Activated CD4-positive, alpha-beta T cell treated with anti-CD3 and anti-CD28 coated beads, Interleukin-2, amount 10 ng/mL, durations not matched to agents 7 days and 5 days (primary cell): Measurements from ENCODE around the gene GRID2. TPM values are rescaled to one million over a fixed set of nuclear protein-coding genes. Genes with fewer than 3 reads are reported as not detected.

Experiments used
- CTCF ChIA-PET: fragments of 350-600 bp; sonication (Branson Sonifier 250); formaldehyde crosslinking; loops from one replicate; lab custom pipeline; 2021; ENCODE audit warnings: antibody characterized with exemption; lab: Charles Lee
- POLR2A ChIA-PET: fragments of 350-600 bp; sonication (Branson Sonifier 250); formaldehyde crosslinking; loops from one replicate; lab custom pipeline; 2021; ENCODE audit warnings: antibody characterized with exemption; lab: Charles Lee
- DNase-seq: peaks from one replicate; pipeline ENCODE4 v3.0.0-alpha.2; 2020
- H3K27ac Mint-ChIP-seq: one replicate; pipeline ENCODE4 v1.8.0; 2021; ENCODE audit warnings: mild to moderate bottlenecking, moderate library complexity, mixed read lengths
- H3K27me3 Mint-ChIP-seq: one replicate; pipeline ENCODE4 v1.8.0; 2021; ENCODE audit warnings: mixed read lengths
- H3K36me3 Mint-ChIP-seq: one replicate; pipeline ENCODE4 v1.8.0; 2021; ENCODE audit warnings: low read depth, mixed read lengths
- H3K4me1 Mint-ChIP-seq: one replicate; pipeline ENCODE4 v1.8.0; 2021; ENCODE audit warnings: mixed read lengths
- H3K4me3 Mint-ChIP-seq: one replicate; pipeline ENCODE4 v1.8.0; 2021; ENCODE audit warnings: mild to moderate bottlenecking, moderate library complexity, mixed read lengths
- H3K9me3 Mint-ChIP-seq: one replicate; pipeline ENCODE4 v1.8.0; 2021; ENCODE audit warnings: mixed read lengths
- total RNA-seq, 2 experiments: library from RNA; stranded (reverse); gene quantifications; one replicate each; pipeline ENCODE4 v1.2.3, GENCODE V29; 2021

Gene GRID2
- total RNA-seq, 2 experiments from 2014 or later = not detected

DNA sequence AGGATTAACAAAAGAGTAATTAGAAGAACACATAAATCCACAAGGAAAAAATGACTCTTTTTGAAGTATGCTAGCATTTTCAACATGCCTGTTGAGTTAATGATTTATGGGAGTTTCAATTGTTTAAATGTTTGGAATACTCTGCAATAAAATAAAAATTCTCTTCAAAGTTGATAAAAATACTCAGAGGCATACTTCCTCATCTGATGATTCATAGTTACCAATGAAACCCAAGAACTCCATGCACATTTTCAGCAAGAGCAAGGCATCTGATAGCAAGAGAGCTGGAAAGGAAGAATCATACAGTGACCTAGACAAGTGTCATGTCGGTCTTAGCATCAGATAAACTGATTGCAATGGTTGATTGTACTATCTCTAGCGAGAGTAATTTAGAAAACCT, 1081.1 kb downstream of the GRID2 start:
- Mint-ChIP-seq H3K27ac (no peak overlapping the region), H3K36me3 (no peaks in the 10 kb centered on the region), H3K27me3 (no peaks in the 10 kb centered on the region), H3K4me3 (no peak overlapping the region), H3K9me3 (no peaks in the 10 kb centered on the region), H3K4me1 (no peaks in the 10 kb centered on the region)
- DNase-seq = no peak
- POLR2A ChIA-PET = no interaction called here
- CTCF ChIA-PET = no interaction called here

DNA sequence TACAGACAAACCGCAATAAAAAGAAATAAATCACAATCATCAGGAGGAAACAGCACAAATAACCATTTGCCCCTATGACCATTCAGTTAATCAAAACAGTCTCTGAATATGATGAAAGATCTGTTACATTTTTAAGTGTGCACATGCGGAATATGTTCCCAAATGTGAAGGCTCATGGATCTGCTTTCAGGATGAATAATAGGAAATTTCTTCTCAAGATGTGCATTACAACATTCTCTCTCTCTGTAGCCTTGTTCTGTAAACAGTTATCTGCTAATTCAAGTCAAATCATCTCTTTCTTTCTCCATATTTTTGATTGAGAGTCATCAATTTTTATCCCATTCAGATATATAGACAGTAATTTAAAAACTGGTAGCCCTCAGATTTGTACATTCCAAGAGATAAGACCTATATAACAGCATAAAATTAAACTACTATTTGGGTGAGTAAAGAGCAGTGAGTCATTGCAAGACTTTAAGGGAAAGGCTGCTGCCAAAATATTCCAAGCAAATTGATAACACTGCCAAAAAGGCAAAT, 1090.8 kb downstream of the GRID2 start:
- no peaks in the 10 kb centered on the region for H3K4me1 Mint-ChIP-seq
- no peaks in the 10 kb centered on the region for H3K27me3 Mint-ChIP-seq
- POLR2A ChIA-PET = no interaction called here
- H3K4me3 Mint-ChIP-seq = no peak overlapping the region
- no peak for DNase-seq
- H3K36me3 Mint-ChIP-seq = no peaks in the 10 kb centered on the region
- CTCF ChIA-PET = no interaction called here
- H3K9me3 Mint-ChIP-seq = no peaks in the 10 kb centered on the region
- H3K27ac Mint-ChIP-seq = no peak overlapping the region

DNA sequence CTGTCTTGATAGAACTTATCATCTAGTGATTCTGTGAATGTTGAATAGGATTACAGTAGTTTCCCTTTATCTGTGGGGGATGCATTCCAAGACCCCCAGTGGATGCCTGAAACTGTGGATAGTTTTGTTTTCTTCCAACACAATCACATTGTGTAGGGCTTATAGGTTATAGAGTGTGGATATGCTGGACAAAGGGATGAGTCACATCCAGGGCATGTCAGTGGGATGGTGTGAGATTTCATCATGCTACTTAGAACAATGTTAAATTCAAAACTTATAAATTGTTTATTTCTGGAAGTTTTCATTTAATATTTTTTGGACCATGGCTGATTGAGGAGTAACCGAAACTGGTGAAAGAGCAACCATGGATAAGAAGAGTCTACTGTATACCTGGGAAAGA, 1092.5 kb downstream of the GRID2 start:
- no peak for DNase-seq
- H3K36me3 Mint-ChIP-seq = no peaks in the 10 kb centered on the region
- H3K4me1 Mint-ChIP-seq = no peaks in the 10 kb centered on the region
- no peaks in the 10 kb centered on the region for H3K9me3 Mint-ChIP-seq
- ChIA-PET POLR2A (no interaction called here), CTCF (no interaction called here)
- no peaks in the 10 kb centered on the region for H3K27me3 Mint-ChIP-seq
- no peak overlapping the region for H3K4me3 Mint-ChIP-seq
- no peak overlapping the region for H3K27ac Mint-ChIP-seq

GRCh38 chr4:93403571-93403970, 1099.8 kb downstream of the GRID2 start:
- CTCF ChIA-PET = no interaction called here
- H3K4me1 Mint-ChIP-seq = no peaks in the 10 kb centered on the region
- no peaks in the 10 kb centered on the region for H3K27me3 Mint-ChIP-seq
- no peaks in the 10 kb centered on the region for H3K9me3 Mint-ChIP-seq
- H3K27ac Mint-ChIP-seq = no peak overlapping the region
- H3K4me3 Mint-ChIP-seq = no peak overlapping the region
- POLR2A ChIA-PET = no interaction called here
- no peak for DNase-seq
- H3K36me3 Mint-ChIP-seq = no peaks in the 10 kb centered on the region

GRCh38 chr4:93407493-93408275, 1103.9 kb downstream of the GRID2 start:
- no peaks in the 10 kb centered on the region for H3K9me3 Mint-ChIP-seq
- ChIA-PET POLR2A (no interaction called here), CTCF (no interaction called here)
- no peak overlapping the region for H3K4me3 Mint-ChIP-seq
- H3K27me3 Mint-ChIP-seq = no peaks in the 10 kb centered on the region
- no peak overlapping the region for H3K27ac Mint-ChIP-seq
- H3K4me1 Mint-ChIP-seq = no peaks in the 10 kb centered on the region
- H3K36me3 Mint-ChIP-seq = no peaks in the 10 kb centered on the region
- no peak for DNase-seq

DNA sequence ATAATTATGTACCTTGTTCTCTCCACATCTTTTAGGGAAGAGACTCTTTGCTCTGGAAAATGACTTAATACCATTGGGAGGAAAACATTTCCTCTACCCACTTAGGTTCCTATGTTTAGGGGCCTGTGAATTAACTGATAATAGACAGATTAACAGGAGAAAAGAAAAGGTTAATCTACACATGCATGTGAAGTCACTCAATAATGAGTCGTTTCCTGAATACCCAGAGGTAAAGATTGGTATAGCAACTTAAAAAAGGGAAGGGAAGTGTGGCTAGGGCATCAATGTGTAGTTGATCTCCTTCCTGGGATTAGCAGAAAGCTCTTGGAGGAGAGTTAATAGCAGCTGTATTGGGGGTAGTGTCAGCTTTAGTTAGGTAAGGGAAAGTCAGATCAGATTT, 1105.3 kb downstream of the GRID2 start:
- Mint-ChIP-seq H3K36me3 (no peaks in the 10 kb centered on the region), H3K9me3 (no peaks in the 10 kb centered on the region), H3K4me1 (no peaks in the 10 kb centered on the region), H3K27ac (no peak overlapping the region), H3K4me3 (no peak overlapping the region), H3K27me3 (no peaks in the 10 kb centered on the region)
- CTCF ChIA-PET = interaction anchor here (1.3 kb wide), 1 partner anchor 21 kb away, joined by 4 read pairs; no protein-coding TSS in a partner anchor
- DNase-seq = no peak
- POLR2A ChIA-PET = no interaction called here

GRCh38 chr4:93414041-93414550, 1110.3 kb downstream of the GRID2 start:
- Mint-ChIP-seq H3K27ac (no peak overlapping the region), H3K4me1 (no peaks in the 10 kb centered on the region), H3K36me3 (no peaks in the 10 kb centered on the region), H3K27me3 (no peaks in the 10 kb centered on the region), H3K9me3 (no peaks in the 10 kb centered on the region), H3K4me3 (no peak overlapping the region)
- ChIA-PET CTCF (no interaction called here), POLR2A (no interaction called here)
- no peak for DNase-seq

GRCh38 chr4:93416344-93417128, 1112.8 kb downstream of the GRID2 start:
- CTCF ChIA-PET = no interaction called here
- Mint-ChIP-seq H3K27ac (no peak overlapping the region), H3K4me3 (no peak overlapping the region), H3K27me3 (no peaks in the 10 kb centered on the region), H3K36me3 (no peaks in the 10 kb centered on the region), H3K9me3 (no peaks in the 10 kb centered on the region), H3K4me1 (no peaks in the 10 kb centered on the region)
- DNase-seq = no peak
- POLR2A ChIA-PET = no interaction called here

GRCh38 chr4:93431371-93431770, 1127.6 kb downstream of the GRID2 start:
- no peaks in the 10 kb centered on the region for H3K27me3 Mint-ChIP-seq
- ChIA-PET POLR2A (no interaction called here), CTCF (no interaction called here)
- H3K9me3 Mint-ChIP-seq = no peaks in the 10 kb centered on the region
- no peak overlapping the region for H3K27ac Mint-ChIP-seq
- no peaks in the 10 kb centered on the region for H3K4me1 Mint-ChIP-seq
- no peak for DNase-seq
- no peak overlapping the region for H3K4me3 Mint-ChIP-seq
- no peaks in the 10 kb centered on the region for H3K36me3 Mint-ChIP-seq

GRCh38 chr4:93433840-93434239, 1130.1 kb downstream of the GRID2 start:
- Mint-ChIP-seq H3K4me3 (no peak overlapping the region), H3K4me1 (no peaks in the 10 kb centered on the region), H3K27ac (no peak overlapping the region), H3K27me3 (no peaks in the 10 kb centered on the region), H3K36me3 (no peaks in the 10 kb centered on the region), H3K9me3 (peaks cover 2% of the 10 kb centered on the region)
- ChIA-PET CTCF (no interaction called here), POLR2A (no interaction called here)
- no peak for DNase-seq

- Mint-ChIP-seq H3K36me3 (no peaks in the 10 kb centered on the region), H3K9me3 (peaks cover 5% of the 10 kb centered on the region), H3K27ac (no peak overlapping the region), H3K4me1 (no peaks in the 10 kb centered on the region), H3K4me3 (no peak overlapping the region), H3K27me3 (no peaks in the 10 kb centered on the region)
- DNase-seq = no peak
- CTCF ChIA-PET = no interaction called here
- POLR2A ChIA-PET = no interaction called here
Measured at GRCh38 chr4:93436000-93436626, 1132.3 kb downstream of the GRID2 start.

- no peaks in the 10 kb centered on the region for H3K4me1 Mint-ChIP-seq
Measured at GRCh38 chr4:93437991-93438390, 1134.2 kb downstream of the GRID2 start.

DNA sequence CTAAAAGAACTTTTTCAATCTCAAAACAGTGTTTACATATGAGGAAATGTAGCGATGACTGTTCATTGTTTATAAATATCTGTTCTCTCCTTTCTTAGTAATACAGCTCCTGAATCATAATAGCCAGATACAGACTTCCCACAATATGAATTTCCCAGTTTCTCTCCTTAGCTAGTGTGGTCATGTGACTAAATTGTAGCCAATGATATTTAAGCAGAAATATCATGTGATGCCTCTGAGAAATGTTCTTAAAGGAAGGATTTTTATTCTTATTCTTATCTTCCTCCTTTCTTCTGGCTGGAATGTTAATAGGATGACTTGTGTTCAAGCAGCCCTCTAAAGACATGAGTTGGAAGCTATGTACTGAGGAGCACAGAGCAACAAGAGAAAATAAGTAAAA, 1141.1 kb downstream of the GRID2 start:
- DNase-seq = no peak
- Mint-ChIP-seq H3K36me3 (no peaks in the 10 kb centered on the region), H3K27me3 (no peaks in the 10 kb centered on the region), H3K27ac (no peak overlapping the region), H3K4me1 (no peaks in the 10 kb centered on the region), H3K9me3 (no peaks in the 10 kb centered on the region), H3K4me3 (no peak overlapping the region)
- ChIA-PET POLR2A (no interaction called here), CTCF (no interaction called here)

More at GRCh38 chr4:93437991-93438390, 1134.2 kb downstream of the GRID2 start:
- Mint-ChIP-seq H3K27ac (no peak overlapping the region), H3K4me3 (no peak overlapping the region), H3K9me3 (peaks cover 5% of the 10 kb centered on the region), H3K27me3 (no peaks in the 10 kb centered on the region), H3K36me3 (no peaks in the 10 kb centered on the region)
- CTCF ChIA-PET = no interaction called here
- no peak for DNase-seq
- POLR2A ChIA-PET = no interaction called here
